PC-9 (cell line): ENCODE data around the gene ST6GALNAC3.

ENCODE experiments used
- CTCF ChIP-seq: fragments of 200-600 bp; sonication (generic); conservative IDR thresholded peaks from 2 replicates; pipeline ENCODE4 v1.6.1; 2017; ENCODE audit warnings: mixed run types, antibody characterized with exemption, mild to moderate bottlenecking, moderate library complexity
- EZH2 ChIP-seq: fragments of 200-600 bp; sonication (generic); IDR thresholded peaks from 2 replicates; pipeline ENCODE4 v1.8.0; 2017; ENCODE audit warnings: antibody characterized with exemption, low read depth

GRCh38 chr1:76093522-76094312 lies 19.2 kb downstream of the ST6GALNAC3 start:
- TF ChIP-seq CTCF (no peak), EZH2 (no peak)
